Embryonic facial prominence (tissue), 1 donor: ENCODE results near the gene PIGN.

ENCODE experiments used
- DNase-seq: peaks from one replicate; pipeline ENCODE4 v3.0.0-alpha.2; 2016; ENCODE audit errors: extremely low spot score

PIGN gene, protein sequence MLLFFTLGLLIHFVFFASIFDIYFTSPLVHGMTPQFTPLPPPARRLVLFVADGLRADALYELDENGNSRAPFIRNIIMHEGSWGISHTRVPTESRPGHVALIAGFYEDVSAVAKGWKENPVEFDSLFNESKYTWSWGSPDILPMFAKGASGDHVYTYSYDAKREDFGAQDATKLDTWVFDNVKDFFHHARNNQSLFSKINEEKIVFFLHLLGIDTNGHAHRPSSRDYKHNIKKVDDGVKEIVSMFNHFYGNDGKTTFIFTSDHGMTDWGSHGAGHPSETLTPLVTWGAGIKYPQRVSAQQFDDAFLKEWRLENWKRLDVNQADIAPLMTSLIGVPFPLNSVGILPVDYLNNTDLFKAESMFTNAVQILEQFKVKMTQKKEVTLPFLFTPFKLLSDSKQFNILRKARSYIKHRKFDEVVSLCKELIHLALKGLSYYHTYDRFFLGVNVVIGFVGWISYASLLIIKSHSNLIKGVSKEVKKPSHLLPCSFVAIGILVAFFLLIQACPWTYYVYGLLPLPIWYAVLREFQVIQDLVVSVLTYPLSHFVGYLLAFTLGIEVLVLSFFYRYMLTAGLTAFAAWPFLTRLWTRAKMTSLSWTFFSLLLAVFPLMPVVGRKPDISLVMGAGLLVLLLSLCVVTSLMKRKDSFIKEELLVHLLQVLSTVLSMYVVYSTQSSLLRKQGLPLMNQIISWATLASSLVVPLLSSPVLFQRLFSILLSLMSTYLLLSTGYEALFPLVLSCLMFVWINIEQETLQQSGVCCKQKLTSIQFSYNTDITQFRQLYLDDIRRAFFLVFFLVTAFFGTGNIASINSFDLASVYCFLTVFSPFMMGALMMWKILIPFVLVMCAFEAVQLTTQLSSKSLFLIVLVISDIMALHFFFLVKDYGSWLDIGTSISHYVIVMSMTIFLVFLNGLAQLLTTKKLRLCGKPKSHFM

DNA sequence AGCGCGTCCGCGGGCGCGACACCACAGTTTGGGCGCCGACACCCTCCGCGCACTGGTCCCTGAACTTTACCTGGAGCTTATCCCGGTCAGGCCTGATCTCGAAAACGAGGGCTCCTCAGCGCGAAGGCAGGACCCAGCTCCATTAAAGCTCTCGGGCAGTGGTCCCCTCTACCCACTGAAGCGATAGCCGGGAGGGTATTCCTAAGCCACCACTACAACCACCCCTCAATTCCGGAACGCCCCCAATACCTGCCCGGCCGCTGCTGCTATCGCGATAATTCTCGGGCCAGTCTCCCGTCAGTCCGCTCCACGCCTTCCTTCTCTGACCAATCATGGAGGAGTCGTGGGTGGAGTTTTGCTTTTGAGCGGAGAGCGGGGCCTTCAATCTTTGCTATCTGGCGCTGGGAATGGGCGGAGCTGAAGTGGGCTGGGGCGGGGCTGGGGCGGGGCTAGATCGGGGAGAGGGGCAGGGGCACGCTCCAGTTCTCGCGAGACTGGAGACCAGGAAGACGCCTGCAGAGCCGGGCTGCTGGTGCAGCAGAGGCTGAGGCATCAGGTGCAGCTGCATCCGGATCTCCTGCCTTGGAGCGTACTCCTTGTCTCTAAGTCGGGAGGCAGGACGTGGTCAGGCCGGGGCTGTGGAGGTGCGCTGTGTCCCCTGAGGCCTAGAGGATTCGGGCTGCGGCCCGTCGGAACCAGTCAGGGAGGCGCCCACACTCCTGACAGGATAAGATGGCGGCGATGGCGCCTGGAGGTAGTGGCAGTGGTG lies at the start of gene PIGN, which contains the start of gene RELCH:
Gene PIGN, minus strand, starts transcription at position 283 of the 769 bp plus-strand sequence. CDS start 25,703 bp downstream, outside the sequence.
Gene RELCH, plus strand, starts transcription at position 482 of the 769 bp plus-strand sequence. Its CDS starts 251 bp downstream, at position 733.
- DNase-seq, result peak; percentile 99

DNA sequence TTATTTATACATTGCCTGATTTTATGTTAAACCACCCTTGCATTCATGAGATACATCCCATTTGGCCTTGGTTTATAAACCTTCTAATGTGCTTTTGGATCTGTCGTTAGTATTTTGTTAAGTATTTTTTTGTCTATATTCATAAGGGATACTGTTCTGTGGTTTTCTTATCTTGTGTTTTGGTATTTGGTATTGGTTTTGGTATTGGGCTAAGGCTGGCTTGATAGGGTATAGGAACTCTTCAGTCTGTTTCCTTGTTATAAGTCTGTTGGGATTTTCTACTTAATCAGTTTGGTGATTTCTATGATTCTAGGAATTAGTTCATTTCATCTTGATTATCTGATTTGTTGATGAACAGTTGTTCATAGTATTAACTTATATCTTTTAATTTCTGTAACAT lies 49.4 kb upstream of the PIGN start:
- no peak for DNase-seq

DNA sequence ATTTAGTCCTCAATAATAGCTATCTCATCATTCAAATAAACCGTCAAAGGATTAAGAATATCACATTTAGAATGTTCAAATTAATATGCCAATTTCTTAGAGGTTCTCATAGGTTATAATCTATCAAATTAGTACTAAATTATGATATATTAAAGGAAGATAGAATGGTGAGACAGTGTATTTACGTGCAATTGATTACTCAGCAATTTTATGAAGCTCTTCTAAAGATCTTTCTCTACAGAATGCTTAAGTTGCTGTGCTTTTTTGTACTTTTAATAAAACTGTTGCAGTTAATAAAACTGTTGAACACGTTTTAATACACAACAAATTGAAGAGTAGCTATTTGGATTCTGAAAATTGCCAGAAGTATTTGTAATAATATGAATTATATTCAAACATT lies 39.2 kb upstream of the PIGN start:
- DNase-seq, result no peak

DNA sequence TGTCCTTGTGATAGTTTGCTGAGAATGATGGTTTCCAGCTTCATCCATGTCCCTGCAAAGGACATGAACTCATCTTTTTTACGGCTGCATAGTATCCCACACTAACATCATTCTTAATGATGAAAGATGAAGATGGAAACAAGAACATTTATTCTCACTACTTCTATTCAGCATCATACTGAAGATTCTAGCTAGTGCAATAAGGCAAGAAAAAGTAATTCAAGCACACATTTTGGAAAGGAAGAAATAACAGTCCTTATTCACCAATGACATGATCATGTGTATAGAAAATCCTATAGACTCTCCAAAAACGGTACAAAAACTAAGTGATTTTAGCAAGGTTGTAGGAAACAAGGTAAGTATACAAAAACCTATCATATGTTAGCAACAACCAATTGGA lies 37.4 kb upstream of the PIGN start:
- no peak for DNase-seq

DNA sequence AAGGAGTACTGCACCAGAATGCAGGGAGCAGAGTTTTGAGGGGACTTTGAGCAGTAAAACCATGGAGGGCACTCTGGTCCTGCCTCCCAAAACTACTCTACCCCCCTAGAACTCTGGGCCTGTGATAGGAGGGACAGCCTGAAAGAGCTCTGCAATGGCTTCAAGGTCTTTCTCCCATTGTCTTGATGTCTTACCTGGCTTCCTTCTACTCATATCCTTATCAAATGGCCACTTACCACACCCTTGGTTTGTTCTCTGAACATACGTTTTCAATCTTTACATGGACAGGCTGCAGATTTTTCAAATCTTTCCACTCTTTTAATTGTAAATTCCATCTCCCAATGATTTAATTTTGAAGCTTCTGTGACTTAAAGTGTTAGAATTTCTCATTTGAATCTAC lies 27.9 kb upstream of the PIGN start:
- no peak for DNase-seq

DNA sequence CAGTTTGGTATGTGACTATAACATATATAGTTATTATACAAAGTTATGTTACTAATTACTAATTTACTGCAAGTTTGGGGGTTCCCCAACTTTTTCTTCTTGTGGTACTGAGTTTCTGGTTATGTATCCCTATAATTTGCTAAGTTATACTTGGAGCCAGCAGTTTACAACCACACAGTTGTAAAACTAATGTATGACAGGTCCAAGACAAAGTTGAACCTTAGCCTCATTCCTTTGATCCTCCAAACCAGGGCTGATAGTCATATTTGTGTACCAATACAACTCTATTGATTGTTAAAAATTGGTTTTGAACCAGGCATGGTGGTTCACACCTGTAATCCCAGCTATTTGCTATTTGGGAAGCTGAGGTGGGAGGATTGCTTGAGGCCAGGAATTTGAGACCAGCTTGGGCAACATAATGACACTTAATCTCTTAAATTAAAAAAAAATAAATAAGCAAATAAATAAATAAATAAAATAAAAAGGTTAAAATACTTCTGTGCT lies 24.5 kb upstream of the PIGN start:
- no peak for DNase-seq

DNA sequence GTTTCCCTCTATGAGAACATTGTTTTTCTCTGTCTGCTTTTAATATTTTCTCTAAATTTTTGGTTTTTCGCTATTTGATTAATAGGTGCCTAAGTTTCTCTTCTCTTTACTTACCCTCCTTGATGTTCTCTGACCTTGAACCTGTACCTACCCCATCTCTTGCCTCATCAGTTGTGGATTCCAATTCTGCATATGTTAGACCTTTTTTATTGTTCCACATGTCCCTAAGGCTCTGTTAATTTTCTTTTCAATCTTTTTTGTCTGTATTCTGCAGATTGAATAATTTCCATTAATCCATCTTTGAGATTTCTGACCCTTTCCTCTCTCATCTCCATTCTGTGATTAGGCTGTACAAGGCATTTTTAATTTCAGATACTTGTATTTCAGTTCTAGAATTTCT lies 23.3 kb upstream of the PIGN start:
- no peak for DNase-seq

DNA sequence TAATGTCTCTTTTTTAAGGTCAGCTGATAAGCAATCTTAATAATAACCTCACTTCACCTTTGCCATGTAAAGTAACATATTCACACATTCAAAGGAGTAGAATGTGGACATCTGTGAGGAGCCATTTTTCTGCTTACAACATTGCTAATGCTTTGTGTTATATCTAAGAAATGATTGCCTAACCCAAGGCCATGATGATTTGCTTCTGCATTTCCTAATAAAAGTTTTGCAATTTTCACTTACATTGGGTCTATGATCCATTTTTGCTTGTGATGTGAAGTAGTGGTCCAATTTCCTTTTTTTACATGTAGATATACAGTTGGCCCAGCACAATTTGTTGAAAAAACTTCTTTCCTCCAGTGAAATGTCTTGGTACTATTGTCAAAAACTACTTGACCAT lies 22.2 kb upstream of the PIGN start:
- DNase-seq, result no peak

DNA sequence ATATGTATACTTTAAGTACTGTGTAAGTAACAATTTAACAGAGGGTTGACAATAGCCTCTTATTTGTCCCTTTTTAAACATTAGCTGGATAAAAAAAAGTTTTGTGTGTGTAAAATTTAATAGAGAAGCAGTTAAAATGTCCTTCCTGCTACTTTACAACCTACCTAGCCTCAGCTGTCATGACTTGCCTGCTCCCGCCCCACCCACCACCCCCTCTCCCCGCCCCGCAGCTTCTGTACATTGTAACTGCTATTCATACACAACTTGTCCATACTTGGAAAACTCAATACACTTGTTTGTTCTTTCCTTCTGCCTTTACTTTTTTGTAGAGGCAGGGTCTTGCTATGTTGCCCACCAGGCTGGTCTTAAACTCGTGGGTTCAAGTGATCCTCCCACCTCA lies 19.7 kb upstream of the PIGN start:
- DNase-seq, result no peak

DNA sequence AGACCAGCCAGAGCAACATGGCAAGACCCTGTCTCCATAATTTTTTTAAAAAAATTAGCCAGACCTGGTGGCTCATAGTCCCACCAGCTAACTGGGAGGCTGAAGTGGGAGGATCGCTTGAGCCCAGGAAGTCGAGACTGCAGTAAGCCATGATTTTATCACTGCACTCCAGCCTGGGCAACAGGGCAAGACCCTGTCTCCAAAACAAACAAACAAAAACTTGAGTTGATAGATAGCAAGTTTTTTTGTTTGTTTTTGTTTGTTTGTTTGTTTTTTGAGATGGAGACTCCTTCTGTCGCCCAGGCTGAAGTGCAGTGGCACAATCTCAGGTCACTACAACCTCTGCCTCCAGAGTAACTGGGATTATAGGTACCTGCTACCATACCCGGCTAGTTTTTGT lies 19.0 kb upstream of the PIGN start:
- no peak for DNase-seq

DNA sequence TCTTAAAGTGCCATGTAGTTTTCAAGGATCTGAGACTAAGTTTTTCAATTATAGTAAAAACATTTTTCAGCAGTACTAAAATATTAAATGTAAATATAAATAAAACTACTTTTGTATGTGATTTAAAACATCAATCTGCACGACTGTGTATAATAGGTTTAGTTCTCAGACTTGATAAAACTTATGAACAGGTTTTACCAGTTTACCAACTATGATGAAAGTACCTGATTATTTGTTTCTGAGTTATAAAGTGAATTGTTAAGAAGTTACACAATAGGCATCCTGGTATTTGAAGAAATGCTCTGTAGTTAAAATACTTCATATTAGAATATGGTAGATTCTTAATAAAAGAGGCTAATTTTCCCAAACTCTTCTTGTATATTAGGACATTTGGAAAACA lies 15.0 kb upstream of the PIGN start:
- DNase-seq, result no peak

DNA sequence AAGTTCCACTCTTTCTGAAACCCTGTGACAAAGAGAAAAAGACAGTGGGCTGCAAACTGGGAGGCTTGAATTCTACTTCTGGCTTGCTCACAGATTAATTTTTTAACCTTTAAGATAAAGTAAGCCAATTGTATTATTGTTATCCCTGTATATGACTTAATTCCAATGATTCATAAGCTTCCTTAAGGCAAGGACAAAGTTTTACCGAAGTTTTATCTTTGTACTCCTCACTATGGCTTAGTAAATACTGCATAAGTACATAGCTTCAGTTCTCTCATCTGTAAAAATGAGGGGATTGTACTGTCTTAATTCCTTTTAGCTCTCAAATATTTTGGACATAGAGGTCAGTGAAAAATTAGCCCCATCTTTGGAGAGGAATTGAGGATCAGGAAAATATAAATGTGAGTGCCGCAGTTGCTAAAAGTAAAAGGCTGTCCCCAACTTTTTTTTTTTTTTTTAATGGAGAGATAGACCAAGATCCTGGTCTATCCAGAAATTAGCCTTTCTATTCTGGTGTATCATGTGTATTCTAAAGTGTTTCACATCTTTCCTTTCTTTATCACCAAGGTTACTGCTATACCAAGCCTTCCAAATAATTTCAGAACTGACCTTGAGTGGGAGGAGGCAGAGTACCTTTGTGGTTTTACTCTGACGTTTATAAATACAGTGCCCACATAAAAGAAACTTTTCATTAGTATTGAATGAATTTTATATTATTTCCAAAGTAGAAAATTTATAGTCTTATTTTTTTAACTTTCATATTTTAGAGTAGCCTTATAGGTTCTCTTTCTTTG lies 13.5 kb upstream of the PIGN start:
- no peak for DNase-seq

DNA sequence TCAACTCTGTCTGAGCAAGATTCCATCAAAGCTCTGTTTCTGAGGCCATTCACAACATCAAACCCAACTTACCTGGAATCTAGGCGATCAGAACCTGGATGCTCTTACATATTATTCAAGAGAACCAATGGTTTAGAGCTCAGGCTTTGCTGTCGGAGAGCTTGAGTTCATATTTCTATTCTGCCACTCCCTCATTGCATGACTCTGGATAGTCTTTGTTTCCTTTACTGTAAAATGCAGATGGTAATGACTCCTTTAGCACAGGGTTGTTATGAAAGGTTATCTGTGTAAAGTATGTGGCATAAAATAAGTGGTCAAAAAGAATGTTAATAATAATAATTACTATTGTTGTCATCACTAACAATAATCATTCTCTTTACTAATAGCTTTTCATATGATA lies 12.8 kb upstream of the PIGN start:
- no peak for DNase-seq

DNA sequence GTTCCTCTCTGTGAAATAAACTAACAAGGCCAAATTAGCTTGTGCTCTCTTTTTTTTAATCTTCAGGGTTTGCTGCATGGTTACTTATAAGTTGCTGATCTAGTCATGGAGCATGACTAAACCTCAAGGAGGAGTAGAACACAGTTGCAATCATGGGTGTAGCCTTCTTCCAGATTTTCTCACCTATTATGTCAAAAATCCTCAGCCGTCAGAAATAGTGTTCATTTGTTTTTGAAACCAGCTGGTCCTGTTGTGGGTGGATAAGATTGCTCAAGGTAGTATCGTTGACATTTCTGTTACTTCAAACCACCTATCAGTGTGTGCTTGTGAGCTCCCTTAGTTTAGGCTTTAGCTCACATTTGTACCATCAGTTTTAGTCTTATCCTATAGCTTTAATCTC lies 11.4 kb upstream of the PIGN start:
- no peak for DNase-seq

DNA sequence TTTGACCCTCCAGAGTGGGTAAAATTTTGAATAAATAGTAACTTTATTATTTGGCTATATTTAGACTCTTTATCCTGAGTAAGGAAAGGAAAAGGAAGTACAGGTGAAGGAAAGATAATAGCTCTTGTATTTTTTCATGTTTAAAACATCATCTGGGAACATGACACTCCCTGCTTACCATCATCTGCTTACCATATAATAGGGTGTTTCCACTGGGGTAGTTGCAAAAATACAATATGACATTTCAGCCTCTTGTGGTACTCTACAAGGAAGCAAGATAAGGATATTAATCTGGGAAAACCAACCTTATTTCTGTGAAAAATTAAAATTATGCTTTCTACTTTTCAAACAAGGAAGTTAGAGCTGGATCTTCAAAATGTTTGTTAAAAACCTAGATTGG lies 10.1 kb upstream of the PIGN start:
- no peak for DNase-seq

DNA sequence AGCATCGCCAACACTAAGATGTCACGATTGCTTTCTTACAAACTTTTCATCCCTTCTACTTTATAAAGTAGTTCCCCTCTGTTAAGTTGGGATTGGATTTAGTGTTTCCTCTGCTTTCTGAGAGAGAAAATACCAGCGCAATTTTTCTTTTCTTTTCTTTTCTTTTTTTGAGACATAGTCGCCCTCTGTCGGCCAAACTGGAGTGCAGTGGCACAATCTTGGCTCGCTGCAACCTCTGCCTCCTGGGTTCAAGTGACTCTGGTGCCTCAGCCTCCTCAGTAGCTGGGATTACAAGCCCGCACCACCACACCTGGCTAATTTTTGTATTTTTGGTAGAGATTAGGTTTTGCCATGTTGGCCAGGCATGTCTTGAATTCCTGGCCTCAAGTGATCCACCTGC lies 9.2 kb upstream of the PIGN start:
- DNase-seq, result no peak

DNA sequence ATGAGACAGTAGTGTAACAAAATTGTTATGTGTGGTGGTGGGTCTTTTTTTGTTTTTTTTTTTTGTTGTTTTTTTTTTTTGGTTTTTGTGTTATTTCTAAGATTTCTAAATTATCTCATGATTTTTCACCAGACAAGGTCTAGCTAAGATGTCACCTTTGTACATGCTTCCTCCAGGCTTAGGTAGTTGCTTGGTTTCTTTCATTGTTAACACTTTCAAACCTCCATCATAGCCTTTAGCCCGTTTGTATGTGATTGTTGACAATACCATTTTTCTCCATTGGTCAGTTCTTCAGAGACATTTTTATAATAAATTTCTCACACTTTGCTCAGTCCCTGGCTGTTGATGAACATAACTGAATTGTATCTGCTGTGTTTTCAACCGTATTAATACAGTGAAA lies 2.4 kb upstream of the PIGN start:
- DNase-seq, result no peak

DNA sequence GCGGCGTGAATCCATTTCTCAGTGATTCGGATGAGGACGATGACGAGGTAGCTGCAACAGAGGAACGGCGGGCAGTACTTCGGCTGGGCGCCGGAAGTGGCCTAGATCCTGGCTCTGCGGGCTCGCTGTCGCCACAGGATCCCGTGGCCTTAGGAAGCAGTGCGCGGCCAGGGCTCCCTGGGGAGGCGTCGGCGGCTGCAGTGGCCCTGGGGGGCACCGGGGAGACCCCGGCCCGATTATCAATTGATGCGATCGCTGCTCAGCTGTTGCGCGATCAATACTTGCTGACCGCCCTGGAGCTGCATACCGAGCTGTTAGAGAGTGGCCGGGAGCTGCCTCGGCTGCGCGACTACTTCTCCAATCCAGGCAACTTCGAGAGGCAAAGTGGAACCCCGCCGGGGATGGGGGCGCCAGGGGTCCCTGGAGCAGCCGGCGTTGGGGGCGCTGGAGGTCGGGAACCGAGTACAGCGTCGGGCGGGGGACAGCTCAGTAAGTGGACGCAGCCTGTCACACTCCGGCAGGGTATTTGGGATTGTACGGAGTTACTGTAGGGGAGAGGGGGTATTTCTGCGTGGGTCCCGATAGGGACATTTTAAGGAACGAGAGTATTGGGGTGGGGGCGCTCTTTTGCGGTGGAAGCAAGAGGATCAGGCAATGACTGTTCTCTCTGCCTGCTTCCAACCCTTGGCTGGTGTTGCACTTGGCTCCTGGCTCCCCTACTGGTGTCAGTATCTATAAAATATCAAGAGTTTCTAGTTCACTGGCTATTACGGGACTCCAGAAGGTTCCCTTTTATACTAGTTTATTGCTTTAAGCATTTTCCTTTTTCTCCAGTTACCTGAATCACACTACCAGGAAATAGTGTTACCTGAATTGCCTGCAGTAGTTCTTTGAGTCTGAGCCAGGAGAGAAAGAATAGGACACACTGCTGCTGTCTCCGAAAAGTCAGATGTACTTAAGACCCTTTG lies 971 bp upstream of the PIGN start:
- peak; percentile 12 for DNase-seq

DNA sequence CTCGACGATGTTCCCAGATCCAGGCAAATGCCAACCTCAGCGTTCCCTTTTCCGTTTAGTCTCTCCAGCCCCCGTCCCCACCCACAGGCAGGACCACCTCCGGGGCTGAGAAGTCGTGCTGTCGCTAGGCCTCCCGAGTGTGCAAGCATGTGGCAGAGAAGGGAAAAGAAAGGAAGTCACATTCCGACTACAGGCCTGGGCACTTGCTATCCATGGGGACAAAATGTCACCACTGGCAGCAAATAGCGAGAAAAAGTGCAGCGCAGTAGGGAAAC lies 420 bp downstream of the PIGN start:
- peak; percentile 16 for DNase-seq

DNA sequence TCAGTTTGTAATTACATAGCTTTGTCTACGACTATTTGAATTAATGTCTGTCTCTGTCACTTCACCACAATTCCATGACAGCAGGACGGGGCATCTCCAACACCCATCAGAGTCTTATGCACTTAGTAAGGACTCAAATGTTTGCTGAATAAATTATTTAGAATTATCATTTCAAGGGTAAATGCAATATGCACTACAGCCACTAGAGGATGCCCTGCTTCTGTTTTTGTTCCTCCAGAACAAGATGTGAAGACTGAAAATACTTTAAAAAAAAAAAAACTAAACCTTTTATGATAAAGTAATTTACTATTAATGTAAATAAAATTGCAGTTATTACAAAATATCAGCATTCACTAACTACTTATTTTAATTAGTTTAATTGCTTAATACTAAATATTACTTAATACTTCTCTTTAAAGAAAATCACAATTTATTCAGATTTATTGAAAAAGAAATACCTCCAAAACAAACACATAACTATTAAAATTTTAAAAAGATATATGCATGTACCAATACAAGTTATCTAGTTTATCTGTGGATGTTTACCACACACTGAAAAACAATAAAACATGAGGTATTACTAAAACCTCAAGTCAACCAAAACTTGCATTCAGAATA lies 3.2 kb downstream of the PIGN start:
- peak; percentile 49 for DNase-seq
